Endometrium (tissue), 2 donors: Measurements from ENCODE around the gene CREB3L2.
"Not testable (repeated sequence)": the region's sequence is repeated elsewhere in the genome, so short reads cannot be mapped to it uniquely, and the experiment has no call there.

ENCODE experiments used
- FAIRE-seq: peaks from 2 replicates; lab custom pipeline; 2012; peaks lifted over from hg19 to GRCh38; lab: Jason Lieb, UNC
- donor health status: control.
- donor health status: control.

The CREB3L2 gene

GRCh38 chr7:137968339-137968738 is 33.5 kb downstream of the CREB3L2 start:
- FAIRE-seq: not testable (repeated sequence)

GRCh38 chr7:137967143-137968018 is 34.5 kb downstream of the CREB3L2 start:
- FAIRE-seq: no peak

- no peak for FAIRE-seq
Observed at GRCh38 chr7:137966641-137967142, 35.2 kb downstream of the CREB3L2 start.

- no peak for FAIRE-seq
Observed at GRCh38 chr7:137965942-137966640, 35.8 kb downstream of the CREB3L2 start.

- no peak for FAIRE-seq
Observed at GRCh38 chr7:137964824-137965545, 36.9 kb downstream of the CREB3L2 start.

- no peak for FAIRE-seq
Observed at GRCh38 chr7:137962875-137963507, 38.9 kb downstream of the CREB3L2 start.

GRCh38 chr7:137962491-137962874 is 39.4 kb downstream of the CREB3L2 start:
- FAIRE-seq: no peak

- no peak for FAIRE-seq
Observed at GRCh38 chr7:137961200-137962177, 40.4 kb downstream of the CREB3L2 start.

GRCh38 chr7:137960020-137960419 is 41.9 kb downstream of the CREB3L2 start:
- no peak for FAIRE-seq

GRCh38 chr7:137958470-137959431 is 43.1 kb downstream of the CREB3L2 start:
- FAIRE-seq: no peak

- FAIRE-seq: no peak
Observed at GRCh38 chr7:137957887-137958286, 44.0 kb downstream of the CREB3L2 start.

GRCh38 chr7:137956591-137956990 is 45.3 kb downstream of the CREB3L2 start:
- FAIRE-seq: no peak

- no peak for FAIRE-seq
Observed at GRCh38 chr7:137956183-137956582, 45.7 kb downstream of the CREB3L2 start.

- FAIRE-seq: no peak
Observed at GRCh38 chr7:137954614-137955013, 47.3 kb downstream of the CREB3L2 start.

- FAIRE-seq: no peak
Observed at GRCh38 chr7:137953665-137954470, 48.0 kb downstream of the CREB3L2 start.

- no peak for FAIRE-seq
Observed at GRCh38 chr7:137953043-137953664, 48.7 kb downstream of the CREB3L2 start.

GRCh38 chr7:137952426-137952805 is 49.5 kb downstream of the CREB3L2 start:
- FAIRE-seq: no peak

GRCh38 chr7:137951700-137952425 is 50.0 kb downstream of the CREB3L2 start:
- FAIRE-seq: no peak
